ENCODE measurements around the gene IRS2.
A peak's percentile ranks its signal among the peaks of the same experiment; 100 is the strongest.
"Not testable (repeated sequence)": the region's sequence is repeated elsewhere in the genome, so short reads cannot be mapped to it uniquely, and the experiment has no call there.

IRS2 gene, protein sequence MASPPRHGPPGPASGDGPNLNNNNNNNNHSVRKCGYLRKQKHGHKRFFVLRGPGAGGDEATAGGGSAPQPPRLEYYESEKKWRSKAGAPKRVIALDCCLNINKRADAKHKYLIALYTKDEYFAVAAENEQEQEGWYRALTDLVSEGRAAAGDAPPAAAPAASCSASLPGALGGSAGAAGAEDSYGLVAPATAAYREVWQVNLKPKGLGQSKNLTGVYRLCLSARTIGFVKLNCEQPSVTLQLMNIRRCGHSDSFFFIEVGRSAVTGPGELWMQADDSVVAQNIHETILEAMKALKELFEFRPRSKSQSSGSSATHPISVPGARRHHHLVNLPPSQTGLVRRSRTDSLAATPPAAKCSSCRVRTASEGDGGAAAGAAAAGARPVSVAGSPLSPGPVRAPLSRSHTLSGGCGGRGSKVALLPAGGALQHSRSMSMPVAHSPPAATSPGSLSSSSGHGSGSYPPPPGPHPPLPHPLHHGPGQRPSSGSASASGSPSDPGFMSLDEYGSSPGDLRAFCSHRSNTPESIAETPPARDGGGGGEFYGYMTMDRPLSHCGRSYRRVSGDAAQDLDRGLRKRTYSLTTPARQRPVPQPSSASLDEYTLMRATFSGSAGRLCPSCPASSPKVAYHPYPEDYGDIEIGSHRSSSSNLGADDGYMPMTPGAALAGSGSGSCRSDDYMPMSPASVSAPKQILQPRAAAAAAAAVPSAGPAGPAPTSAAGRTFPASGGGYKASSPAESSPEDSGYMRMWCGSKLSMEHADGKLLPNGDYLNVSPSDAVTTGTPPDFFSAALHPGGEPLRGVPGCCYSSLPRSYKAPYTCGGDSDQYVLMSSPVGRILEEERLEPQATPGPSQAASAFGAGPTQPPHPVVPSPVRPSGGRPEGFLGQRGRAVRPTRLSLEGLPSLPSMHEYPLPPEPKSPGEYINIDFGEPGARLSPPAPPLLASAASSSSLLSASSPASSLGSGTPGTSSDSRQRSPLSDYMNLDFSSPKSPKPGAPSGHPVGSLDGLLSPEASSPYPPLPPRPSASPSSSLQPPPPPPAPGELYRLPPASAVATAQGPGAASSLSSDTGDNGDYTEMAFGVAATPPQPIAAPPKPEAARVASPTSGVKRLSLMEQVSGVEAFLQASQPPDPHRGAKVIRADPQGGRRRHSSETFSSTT (N-terminal part only)

GRCh38 chr13:109786457-109787134 lies at the start of gene IRS2:
TSS of gene IRS2 (minus strand) at chr13:109786583. CDS start at chr13:109786053, 530 bp downstream.
- DNase-seq = peak; percentile 97

DNA sequence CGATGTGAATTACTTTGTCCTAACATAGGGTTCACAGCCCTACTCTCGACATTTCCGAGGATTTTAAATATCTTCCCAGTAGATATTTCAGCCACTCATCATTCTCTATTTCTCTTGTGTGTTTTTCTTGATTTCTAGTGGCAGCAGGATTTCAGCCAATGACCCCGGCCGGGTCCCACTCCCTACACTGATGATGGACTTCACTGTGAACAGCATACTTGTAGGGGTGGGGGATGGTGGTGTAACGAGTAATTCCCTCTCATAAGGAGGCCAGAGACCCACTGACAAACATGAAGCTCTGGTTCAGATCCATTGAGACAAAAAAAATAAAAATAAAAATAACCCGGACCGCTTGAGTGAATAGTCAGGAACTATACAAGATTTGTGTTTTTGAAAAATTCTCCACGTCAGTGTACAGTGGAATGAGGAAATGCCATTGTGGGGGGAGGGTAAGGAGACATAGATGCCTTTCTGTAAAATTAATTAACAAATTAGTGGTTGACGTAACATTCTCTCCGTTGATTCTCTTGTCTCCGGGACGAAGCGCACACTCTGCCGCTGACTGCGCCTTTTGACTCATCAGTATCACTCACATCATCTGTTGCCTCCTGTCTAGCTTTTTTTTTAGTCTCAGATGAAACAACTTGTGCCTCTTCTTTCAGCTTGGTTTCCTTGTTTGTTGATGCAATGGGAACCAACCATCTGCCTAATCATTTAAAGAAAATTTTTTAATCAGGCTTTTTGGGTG lies 48.8 kb upstream of the IRS2 start:
- no peak for DNase-seq

- no peak for DNase-seq
These were observed 47.6 kb upstream of the IRS2 start for GRCh38 chr13:109833940-109834339.

DNA sequence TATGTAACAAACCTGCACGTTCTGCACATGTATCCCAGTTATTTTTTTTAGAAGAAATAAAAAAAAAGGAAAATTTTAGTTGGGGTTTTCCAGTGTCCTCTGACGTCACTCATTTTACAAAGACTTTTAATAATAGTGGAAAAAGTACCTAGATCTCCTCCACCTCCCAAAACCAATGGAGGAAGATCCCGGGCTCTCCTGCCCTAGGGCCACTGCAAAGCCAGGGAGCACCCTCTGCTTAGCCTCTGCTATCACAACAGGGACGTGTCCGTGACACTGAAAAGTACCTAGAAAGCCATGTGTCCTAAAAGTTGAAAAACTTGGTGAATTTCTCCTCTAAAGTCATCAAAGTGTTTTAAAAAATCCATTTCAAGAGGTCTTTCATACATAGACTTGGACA lies 46.7 kb upstream of the IRS2 start:
- no peak for DNase-seq

- not testable (repeated sequence) for DNase-seq
These were observed 42.4 kb upstream of the IRS2 start for GRCh38 chr13:109828591-109829316.

DNA sequence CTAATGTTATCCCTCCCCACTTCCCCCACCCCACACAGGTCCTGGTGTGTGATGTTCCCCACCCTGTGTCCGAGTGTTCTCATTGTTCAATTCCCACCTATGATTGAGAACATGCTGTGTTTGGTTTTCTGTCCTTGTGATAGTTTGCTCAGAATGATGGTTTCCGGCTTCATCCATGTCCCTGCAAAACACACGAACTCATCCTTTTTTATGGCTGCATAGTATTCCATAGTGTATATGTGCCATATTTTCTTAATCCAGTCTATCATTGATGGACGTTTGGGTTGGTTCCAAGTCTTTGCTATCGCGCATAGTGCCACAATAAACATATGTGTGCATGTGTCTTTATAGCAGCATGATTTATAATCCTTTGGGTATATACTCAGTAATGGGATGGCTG lies 36.8 kb upstream of the IRS2 start:
- DNase-seq = not testable (repeated sequence)

GRCh38 chr13:109821103-109821502 lies 34.7 kb upstream of the IRS2 start:
- DNase-seq = no peak

- no peak for DNase-seq
These were observed 33.5 kb upstream of the IRS2 start for GRCh38 chr13:109819874-109820273.

DNA sequence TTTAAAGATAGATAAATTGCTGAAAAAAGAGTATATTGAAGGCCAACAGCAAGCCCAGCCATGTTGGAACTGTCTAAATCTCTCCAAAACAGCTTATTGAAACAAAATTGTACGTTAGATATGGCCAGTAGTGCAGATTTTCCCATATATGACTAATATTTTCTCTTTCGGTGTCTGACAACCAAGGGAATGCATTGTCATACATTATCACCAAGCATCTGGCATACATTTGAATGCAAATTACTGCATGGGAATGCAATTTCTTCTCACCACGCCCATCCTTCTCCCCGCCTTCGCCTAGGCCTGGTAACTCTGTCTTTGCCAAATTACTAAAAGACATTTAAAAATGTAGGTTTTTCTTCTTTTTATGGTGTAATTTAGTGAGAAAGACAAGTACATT lies 32.5 kb upstream of the IRS2 start:
- DNase-seq = no peak

GRCh38 chr13:109817591-109818535 lies 31.5 kb upstream of the IRS2 start:
- no peak for DNase-seq

DNA sequence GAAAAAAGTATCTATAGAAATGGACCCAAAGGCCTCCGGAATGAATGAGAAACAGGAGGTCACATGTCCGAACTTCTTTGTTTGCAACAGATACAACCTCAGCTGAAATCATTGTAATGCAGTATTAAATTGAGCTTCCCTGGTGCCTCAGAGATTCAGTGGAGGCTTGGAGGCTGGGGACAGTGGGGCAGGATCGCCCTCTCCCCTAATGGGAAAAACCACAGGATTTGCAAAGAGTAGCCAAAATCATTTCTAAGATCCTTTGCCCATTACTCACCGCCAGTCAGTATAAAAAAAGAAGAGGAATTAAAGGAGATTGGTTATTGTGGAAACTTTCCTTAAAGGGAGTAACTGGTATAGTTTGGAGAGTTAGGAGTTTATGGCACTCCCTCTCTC lies 30.4 kb upstream of the IRS2 start:
- DNase-seq = no peak

DNA sequence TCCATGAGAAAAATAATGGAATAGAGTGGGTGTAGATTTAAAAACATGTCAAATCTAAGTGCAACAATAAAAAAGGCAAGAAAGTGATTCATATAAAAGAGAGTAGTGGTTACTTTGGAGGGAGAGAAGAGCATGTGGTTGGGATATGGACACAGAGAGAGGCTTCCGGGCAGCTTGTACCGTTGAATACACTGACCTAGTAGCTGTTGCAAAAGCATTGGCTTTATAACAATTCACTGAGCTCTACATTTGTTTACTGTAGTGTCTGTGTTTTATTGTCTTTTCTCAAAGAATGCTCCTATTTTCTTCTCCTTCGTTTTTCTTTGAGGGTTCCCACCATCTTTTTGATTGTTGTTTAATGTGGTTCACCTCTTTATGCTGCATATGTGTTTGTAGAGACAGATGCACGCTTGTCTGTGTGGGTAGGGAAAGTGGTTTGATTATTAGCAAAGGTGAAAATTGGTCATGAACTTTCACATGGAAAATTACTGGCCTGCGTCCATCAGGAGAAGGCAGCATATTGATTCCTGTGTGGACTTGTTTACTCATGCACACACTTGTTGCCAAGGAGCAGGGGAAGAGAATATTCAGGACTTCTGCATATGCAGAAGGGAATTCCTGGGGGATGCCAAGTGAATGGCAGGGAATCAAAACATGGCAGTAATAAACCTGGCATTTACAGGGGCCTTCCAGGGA lies 29.9 kb upstream of the IRS2 start:
- no peak for DNase-seq

DNA sequence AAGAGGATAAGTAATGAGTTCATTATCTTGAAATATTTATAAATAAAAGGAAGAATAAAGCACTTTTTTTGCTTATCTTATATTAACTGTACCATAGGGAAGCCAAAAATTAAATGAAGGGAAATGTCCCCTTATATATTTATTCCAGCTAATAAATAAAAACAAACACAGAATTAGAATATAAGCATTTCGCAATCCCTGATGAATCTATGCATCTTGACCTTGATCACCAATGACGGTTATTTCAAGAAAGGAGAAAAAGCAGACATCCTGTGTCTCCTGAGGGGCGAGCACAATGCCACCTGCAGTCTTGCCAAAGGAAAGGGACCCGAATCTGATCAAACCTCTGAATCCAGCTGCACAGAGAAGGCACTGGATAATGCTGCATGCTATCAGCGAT lies 29.3 kb upstream of the IRS2 start:
- no peak for DNase-seq

GRCh38 chr13:109813663-109814062 lies 27.3 kb upstream of the IRS2 start:
- no peak for DNase-seq

- no peak for DNase-seq
These were observed 26.0 kb upstream of the IRS2 start for GRCh38 chr13:109812382-109812781.

DNA sequence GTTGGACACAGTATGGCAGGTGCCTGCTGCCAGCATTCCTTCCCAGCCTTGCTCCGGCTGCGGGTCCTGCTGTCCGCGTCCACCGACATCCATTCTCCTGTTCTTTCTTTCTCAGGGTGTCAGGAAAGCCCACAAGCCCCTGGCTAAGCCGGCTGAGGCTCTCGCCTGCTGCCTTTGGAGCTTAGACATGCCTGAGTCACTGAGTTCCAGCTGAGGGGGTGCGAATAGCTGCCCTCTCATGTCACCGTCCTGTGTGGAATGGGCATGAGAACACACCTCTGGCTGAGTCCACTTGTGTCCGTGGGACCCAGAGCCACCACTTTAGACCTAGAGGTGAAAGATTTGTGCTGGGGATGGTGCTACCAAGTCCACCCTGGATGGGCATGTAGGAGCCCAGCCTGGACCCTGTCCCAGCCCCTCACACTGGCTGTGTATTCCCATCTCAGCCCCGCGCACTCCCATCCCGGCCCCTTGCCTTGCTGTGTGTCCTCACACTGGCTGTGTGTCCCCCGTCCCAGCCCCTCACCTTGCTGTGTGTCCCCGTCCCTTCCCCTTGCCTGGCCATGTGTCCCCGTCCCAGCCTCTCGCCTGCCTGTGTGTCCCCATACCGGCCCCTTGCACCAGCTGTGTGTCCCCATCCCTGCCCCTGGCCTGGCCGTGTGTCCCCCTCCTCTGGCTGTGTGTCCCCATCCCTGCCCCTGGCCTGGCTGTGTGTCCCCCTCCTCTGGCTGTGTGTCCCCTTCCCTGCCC lies 24.6 kb upstream of the IRS2 start:
- DNase-seq = no peak

GRCh38 chr13:109809216-109809932 lies 23.0 kb upstream of the IRS2 start:
- no peak for DNase-seq

DNA sequence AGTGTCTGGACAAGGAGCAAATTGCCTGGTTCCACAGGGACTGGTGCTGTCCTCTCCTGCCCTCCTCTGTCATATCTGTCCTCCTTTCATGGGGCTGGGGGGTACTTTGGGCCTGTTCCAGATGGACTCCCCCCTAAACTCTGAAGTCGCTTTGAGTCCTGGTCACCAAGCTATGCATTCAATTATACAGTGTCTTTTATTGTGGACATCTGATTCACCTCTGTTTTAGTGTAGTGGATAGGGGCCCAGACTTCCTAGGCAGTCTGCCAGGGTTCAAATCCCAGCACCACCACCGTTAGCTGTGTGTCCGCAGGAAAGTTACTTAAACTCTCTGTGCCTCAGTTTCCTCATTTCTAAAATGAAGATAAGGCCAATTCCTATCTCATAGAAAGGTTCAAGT lies 21.0 kb upstream of the IRS2 start:
- no peak for DNase-seq

Measured in activated effector memory CD4-positive, alpha-beta T cell treated with anti-CD3 and anti-CD28 coated beads, Interleukin-2, amount 50 U/mL, for 16 hours (primary cell).